Right lobe of liver (tissue), 6 donors: Measurements from ENCODE around the gene CLCA2. TPM values are rescaled to one million over a fixed set of nuclear protein-coding genes. Genes with fewer than 3 reads are reported as not detected.

Experiments used
- ATAC-seq, 4 donors: fragments of 200-7000 bp; cut with Tn5 transposase; one replicate each; pipeline ENCODE4 v1.9.1; 2020; ENCODE audit warnings: mild to moderate bottlenecking in 4 of 4, moderate library complexity in 4 of 4
- DNase-seq, 3 donors: peaks; one replicate each; pipeline ENCODE4 v3.0.0-alpha.2; 2020
- H3K27ac ChIP-seq, 3 donors: fragments of 200-600 bp; one replicate each; pipeline ENCODE4 v1.8.0; 2022
- H3K27me3 ChIP-seq, 2 donors: fragments of 200-600 bp; one replicate each; pipeline ENCODE4 v1.8.0; 2022
- H3K36me3 ChIP-seq, 4 donors: fragments of 200-600 bp; sonication (generic) in 1 of 4; one replicate each; pipeline versions ENCODE4 v1.5.1 to v1.8.0; 2017 to 2022; ENCODE audit warnings: control low read depth in 1 of 4
- H3K4me1 ChIP-seq, 4 donors: fragments of 200-600 bp; sonication (generic) in 1 of 4; one replicate each; pipeline versions ENCODE4 v1.5.1 to v1.8.0; 2017 to 2022; ENCODE audit warnings: control low read depth in 1 of 4
- H3K4me3 ChIP-seq, 3 donors: fragments of 200-600 bp; one replicate each; pipeline ENCODE4 v1.8.0; 2022
- H3K9me3 ChIP-seq, 4 donors: fragments of 200-600 bp; sonication (generic) in 1 of 4; one replicate each; pipeline versions ENCODE4 v1.5.1 to v1.8.0; 2017 to 2022; ENCODE audit warnings: control low read depth in 1 of 4
- CTCF ChIP-seq, 4 donors: fragments of 200-600 bp in 3 of 4; fragments of 450-650 bp in 1 of 4; IDR thresholded peaks; one replicate each; pipeline versions ENCODE4 v1.5.1 to v1.8.0; 2016 to 2022; ENCODE audit warnings: antibody characterized with exemption in 4 of 4, mild to moderate bottlenecking in 2 of 4
- POLR2A ChIP-seq: fragments of 450-650 bp; IDR thresholded peaks from one replicate; pipeline ENCODE4 v1.6.1; 2017; ENCODE audit warnings: antibody characterized with exemption, mild to moderate bottlenecking
- WGBS: methylation state at CpG from one replicate; pipeline ENCODE4 v1.1.6; 2018; ENCODE audit warnings: low coverage, low lambda C conversion rate; ENCODE audit not compliant: insufficient coverage; ENCODE audit errors: missing lambda C conversion rate; 5-methylcytosine and 5-hydroxymethylcytosine counted together
- intact Hi-C, 2 donors: fragments of 100-400 bp; cut with DNase I; formaldehyde crosslinking; loops; one replicate each; pipeline versions ENCODE4 v1.11.2 to v1.14.1; 2022
- total RNA-seq, 6 experiments: library from RNA; depleted of rRNA in 2 of 6; stranded (reverse); fragments of >200 nt in 2 of 6; fragmentation: NEBNext Ultra II Directional in 3 of 6; extraction: Animal tissue kit (Norgen Biotek cat#: 25700) in 3 of 6; gene quantifications; one replicate each; pipeline versions ENCODE4 v1.1.0 to v1.2.4, GENCODE V29; 2016 to 2023
- donor health status: DM: no; HTN: yes; CAD: no.
- donor health status: DM: no; HTN: no; CAD: no.
- donor health status: DM: no; HTN: no; CAD: no.
- donor health status: DM: no; HTN: yes; CAD: no.
- donor health status: DM: no; HTN: yes; CAD: no.

The CLCA2 gene
- total RNA-seq, 6 experiments from 2014 or later, result not detected

DNA sequence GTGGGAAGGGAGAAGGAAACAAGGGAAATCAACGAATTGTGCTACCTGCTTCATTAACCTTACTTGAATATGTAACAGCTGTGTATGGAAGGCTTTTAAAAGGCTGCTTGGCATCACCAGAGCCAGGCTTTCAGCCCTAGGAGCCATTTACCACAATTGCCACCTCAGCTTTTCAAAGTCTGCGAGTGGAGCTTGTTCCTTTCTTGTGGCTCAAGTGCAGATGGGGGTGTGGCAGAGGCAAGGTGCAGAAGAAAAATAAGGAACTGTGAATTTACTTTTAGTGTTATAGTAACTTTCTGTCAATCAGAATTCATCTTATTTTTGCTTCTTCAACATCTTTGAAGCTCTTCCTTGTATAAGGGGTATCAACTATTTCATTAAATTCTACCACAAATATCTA, 17.6 kb downstream of the CLCA2 start:
- no peak for ATAC-seq
- intact Hi-C loops, result no loop called here
- H3K36me3 ChIP-seq, result no peaks in the 10 kb centered on the region

DNA sequence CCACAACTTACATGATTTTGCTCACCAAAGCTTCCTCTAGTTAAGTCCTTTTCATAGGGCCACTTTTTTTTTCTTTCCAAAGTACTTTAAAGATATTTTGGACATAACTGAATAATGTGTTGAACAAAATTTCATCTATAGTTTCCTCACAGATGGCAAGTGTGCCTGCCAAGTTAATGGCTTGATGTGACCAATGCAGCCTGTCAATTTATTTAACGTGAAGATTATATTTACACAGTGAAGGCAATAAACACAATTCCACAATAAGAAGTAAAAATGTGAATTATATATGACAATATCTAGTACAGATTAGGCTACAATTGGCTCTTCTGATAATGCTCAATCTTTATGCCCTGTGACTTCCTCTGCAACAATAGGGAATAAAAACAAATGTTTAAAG, 18.0 kb downstream of the CLCA2 start:
- Histone ChIP-seq H3K27me3 (no peaks in the 10 kb centered on the region), H3K36me3 (no peaks in the 10 kb centered on the region), H3K4me1 (no peaks in the 10 kb centered on the region), H3K9me3 (no peaks in the 10 kb centered on the region), H3K27ac (no peak overlapping the region), H3K4me3 (no peak overlapping the region)
- no peak for DNase-seq
- TF ChIP-seq CTCF (IDR thresholded peaks at IDR 0.05) (no peak), POLR2A (no peak)
- intact Hi-C loops, result no loop called here
- ATAC-seq, result no peak
- 44% methylated on average over 1 of the region's 1 CpG for WGBS

More for the DNA sequence above, 17.6 kb downstream of the CLCA2 start:
- Histone ChIP-seq H3K9me3 (no peaks in the 10 kb centered on the region), H3K27ac (no peak overlapping the region), H3K4me3 (no peak overlapping the region), H3K27me3 (no peaks in the 10 kb centered on the region), H3K4me1 (no peaks in the 10 kb centered on the region)
- DNase-seq, result no peak
- 46% methylated on average over 2 of the region's 2 CpGs for WGBS
- TF ChIP-seq CTCF (IDR thresholded peaks at IDR 0.05) (no peak), POLR2A (no peak)

DNA sequence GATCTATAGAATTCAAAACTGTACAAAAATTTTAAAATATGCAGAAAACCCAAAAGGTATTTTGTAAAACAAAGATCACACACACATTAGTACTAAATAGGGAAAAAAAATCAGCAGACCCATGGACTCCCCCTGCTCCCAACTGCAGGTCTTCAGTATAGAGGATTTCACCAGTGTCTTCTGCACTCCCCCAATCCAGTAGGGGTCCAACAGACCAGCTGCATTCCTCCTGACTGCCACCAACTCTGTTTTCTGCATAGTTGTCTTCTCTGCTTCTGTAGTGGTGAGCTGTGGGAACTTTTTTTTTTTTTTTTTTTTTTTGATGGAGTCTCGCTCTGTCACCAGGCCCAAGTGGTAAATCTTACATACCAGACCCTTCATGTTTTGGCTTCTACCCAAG, 21.9 kb downstream of the CLCA2 start:
- TF ChIP-seq CTCF (IDR thresholded peaks at IDR 0.05), result no peak
- no peak for TF ChIP-seq POLR2A
- Histone ChIP-seq H3K27me3 (no peaks in the 10 kb centered on the region), H3K9me3 (no peaks in the 10 kb centered on the region), H3K27ac (no peak overlapping the region), H3K4me3 (no peak overlapping the region), H3K4me1 (no peaks in the 10 kb centered on the region), H3K36me3 (no peaks in the 10 kb centered on the region)
- ATAC-seq, result no peak
- intact Hi-C loops, result no loop called here
- no CpG with 5 or more reads among the region's 1 CpG for WGBS
- DNase-seq, result no peak

GRCh38 chr1:86447198-86447790, 23.3 kb downstream of the CLCA2 start:
- no peaks in the 10 kb centered on the region for H3K27me3 ChIP-seq
- H3K36me3 ChIP-seq, result no peaks in the 10 kb centered on the region
- DNase-seq, result no peak
- H3K9me3 ChIP-seq, result no peaks in the 10 kb centered on the region
- no peak overlapping the region for H3K27ac ChIP-seq
- no peak for TF ChIP-seq CTCF (IDR thresholded peaks at IDR 0.05)
- intact Hi-C loops, result no loop called here
- no peak overlapping the region for H3K4me3 ChIP-seq
- ATAC-seq, result no peak
- H3K4me1 ChIP-seq, result no peaks in the 10 kb centered on the region
- WGBS, result 51% methylated on average over 4 of the region's 4 CpGs

DNA sequence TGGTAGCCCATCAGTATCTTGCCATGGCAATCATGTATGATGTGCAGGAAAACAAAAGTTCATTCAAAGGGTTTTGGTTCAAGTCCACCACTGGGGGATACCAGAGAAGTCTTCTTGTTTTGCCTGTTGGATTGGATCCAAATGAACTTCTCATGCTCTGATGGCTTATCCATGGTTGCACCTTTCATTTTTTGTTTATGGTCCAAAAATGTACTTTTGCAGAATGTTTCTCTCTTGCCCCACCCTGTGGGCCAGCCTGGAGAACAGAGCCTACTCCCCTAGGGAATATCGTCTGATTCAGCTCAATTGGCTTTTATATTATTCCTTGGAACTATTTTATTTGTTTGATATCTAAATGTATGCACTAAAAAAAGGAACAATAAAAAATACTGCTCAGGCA, 24.7 kb downstream of the CLCA2 start:
- 87% methylated on average over 1 of the region's 1 CpG for WGBS
- H3K4me3 ChIP-seq, result no peak overlapping the region
- ATAC-seq (no peak), DNase-seq (no peak)
- no peaks in the 10 kb centered on the region for H3K4me1 ChIP-seq
- intact Hi-C loops, result no loop called here
- TF ChIP-seq CTCF (IDR thresholded peaks at IDR 0.05), result no peak
- TF ChIP-seq POLR2A, result no peak
- no peaks in the 10 kb centered on the region for H3K36me3 ChIP-seq
- H3K27ac ChIP-seq, result no peak overlapping the region
- no peaks in the 10 kb centered on the region for H3K27me3 ChIP-seq
- H3K9me3 ChIP-seq, result no peaks in the 10 kb centered on the region
